IMR-90 (cell line): ENCODE results near the gene PGA3. TPM values are rescaled to one million over a fixed set of nuclear protein-coding genes. Genes with fewer than 3 reads are reported as not detected.

ENCODE experiments used
- ATAC-seq: fragments of 200-7000 bp; cut with Tn5 transposase; 2 replicates; pipeline ENCODE4 v1.9.1; 2020; ENCODE audit warnings: low read depth, mild to moderate bottlenecking, moderate library complexity
- BruUV-seq: library from RNA; stranded (reverse); fragments of 400-500 nt; replicated peaks from 2 replicates; lab custom pipeline; 2021; lab: Mats Ljungman, UMichigan
- CTCF ChIA-PET: fragments of 300-600 bp; formaldehyde crosslinking; extraction: SDS; loops from one replicate; lab custom pipeline; 2021; ENCODE audit warnings: antibody characterized with exemption; lab: Yijun Ruan, JAX
- POLR2A ChIA-PET: fragments of 300-600 bp; sonication (Branson Sonifier 250); formaldehyde crosslinking; loops from one replicate; lab custom pipeline; 2022; ENCODE audit warnings: antibody characterized with exemption; ENCODE audit not compliant: unreplicated experiment; lab: Charles Lee
- DNase-seq: peaks from one replicate; pipeline ENCODE4 v3.0.0; 2013
- H2AFZ ChIP-seq: replicated peaks from 2 replicates; pipeline ENCODE3; 2013; ENCODE audit warnings: low read length, mild to moderate bottlenecking; ENCODE audit not compliant: poor library complexity
- H2AK5ac ChIP-seq: 2 replicates; pipeline ENCODE4 v1.6.1; 2013; ENCODE audit warnings: low read depth, low read length, inconsistent platforms
- H2AK9ac ChIP-seq: replicated peaks from 2 replicates; pipeline ENCODE3; 2013; ENCODE audit warnings: mild to moderate bottlenecking, low read depth, low read length, moderate library complexity; ENCODE audit not compliant: poor library complexity
- H2BK120ac ChIP-seq: 2 replicates; pipeline ENCODE4 v1.6.1; 2013; ENCODE audit warnings: low read depth, low read length, inconsistent platforms
- H2BK15ac ChIP-seq: 3 replicates; pipeline ENCODE4 v1.6.1; 2013; ENCODE audit warnings: low read depth, low read length, inconsistent platforms
- H2BK20ac ChIP-seq: 2 replicates; pipeline ENCODE4 v1.6.1; 2013; ENCODE audit warnings: low read depth, mild to moderate bottlenecking, inconsistent platforms, low read length, moderate library complexity
- H2BK5ac ChIP-seq: 2 replicates; pipeline ENCODE4 v1.6.1; 2013; ENCODE audit warnings: mild to moderate bottlenecking, low read depth, low read length, inconsistent platforms; ENCODE audit not compliant: poor library complexity, severe bottlenecking
- H3K14ac ChIP-seq: replicated peaks from 2 replicates; pipeline ENCODE4 v1.6.1; 2013; ENCODE audit warnings: low read depth, low read length, inconsistent platforms
- H3K18ac ChIP-seq: 2 replicates; pipeline ENCODE4 v1.6.1; 2013; ENCODE audit warnings: low read depth, low read length, control low read depth
- H3K23ac ChIP-seq: 2 replicates; pipeline ENCODE4 v1.6.1; 2013; ENCODE audit warnings: low read depth, low read length, inconsistent platforms
- H3K27ac ChIP-seq: 2 replicates; pipeline ENCODE4 v1.5.1; 2013; ENCODE audit warnings: mild to moderate bottlenecking, control low read depth, low read length; ENCODE audit not compliant: insufficient read depth
- H3K27me3 ChIP-seq: 2 replicates; pipeline ENCODE4 v1.6.1; 2013; ENCODE audit warnings: low read length; ENCODE audit not compliant: control insufficient read depth, insufficient read depth
- H3K36me3 ChIP-seq: 2 replicates; pipeline ENCODE4 v1.6.1; 2013; ENCODE audit warnings: low read length, mixed read lengths; ENCODE audit not compliant: control insufficient read depth, insufficient read depth
- H3K4ac ChIP-seq: 2 replicates; pipeline ENCODE4 v1.6.1; 2013; ENCODE audit warnings: low read depth, low read length, inconsistent platforms
- H3K4me1 ChIP-seq: 2 replicates; pipeline ENCODE4 v1.6.1; 2013; ENCODE audit warnings: low read length, mixed read lengths; ENCODE audit not compliant: control insufficient read depth, insufficient read depth
- H3K4me2 ChIP-seq: 2 replicates; pipeline ENCODE4 v1.6.1; 2013; ENCODE audit warnings: low read depth, mild to moderate bottlenecking, control low read depth, low read length, moderate library complexity
- H3K4me3 ChIP-seq: 2 replicates; pipeline ENCODE4 v1.5.1; 2013; ENCODE audit warnings: low read depth, mild to moderate bottlenecking, control low read depth, low read length, moderate library complexity; ENCODE audit not compliant: insufficient read depth
- H3K56ac ChIP-seq: 2 replicates; pipeline ENCODE4 v1.6.1; 2013; ENCODE audit warnings: low read length, inconsistent platforms; ENCODE audit not compliant: insufficient read depth; ENCODE audit errors: extremely low read depth
- H3K79me1 ChIP-seq, 2 experiments: 2 replicates each; pipeline ENCODE4 v1.6.1; 2013; ENCODE audit warnings: low read length in 2 of 2, inconsistent platforms in 1 of 2, low read depth in 1 of 2
- H3K9ac ChIP-seq: 2 replicates; pipeline ENCODE4 v1.6.1; 2013; ENCODE audit warnings: low read depth, low read length, control low read depth
- H3K9me1 ChIP-seq: 2 replicates; pipeline ENCODE4 v1.6.1; 2013; ENCODE audit warnings: low read length, inconsistent platforms; ENCODE audit not compliant: insufficient read depth
- H3K9me3 ChIP-seq: 2 replicates; pipeline ENCODE4 v1.6.1; 2013; ENCODE audit warnings: low read length; ENCODE audit not compliant: control insufficient read depth, insufficient read depth
- H4K20me1 ChIP-seq: 2 replicates; pipeline ENCODE4 v1.6.1; 2013; ENCODE audit warnings: low read length, inconsistent platforms; ENCODE audit not compliant: insufficient read depth
- H4K5ac ChIP-seq: 2 replicates; pipeline ENCODE4 v1.6.1; 2013; ENCODE audit warnings: mild to moderate bottlenecking, low read depth, low read length, control low read depth
- H4K8ac ChIP-seq, 2 experiments: 2 replicates each; pipeline ENCODE4 v1.6.1; 2013; ENCODE audit warnings: low read depth in 2 of 2, low read length in 2 of 2, control low read depth in 1 of 2, inconsistent platforms in 1 of 2
- H4K91ac ChIP-seq: 2 replicates; pipeline ENCODE4 v1.6.1; 2013; ENCODE audit warnings: low read depth, low read length, inconsistent platforms; ENCODE audit not compliant: insufficient read depth
- CEBPB ChIP-seq: IDR thresholded peaks from 2 replicates; pipeline ENCODE4 v1.6.1; 2012; ENCODE audit warnings: low read depth, low read length, improper control_type of control experiment
- CHD1 ChIP-seq: IDR thresholded peaks from 2 replicates; pipeline ENCODE4 v1.6.1; 2012; ENCODE audit warnings: low read depth, low read length, improper control_type of control experiment
- FOS ChIP-seq: fragments of 150-350 bp; IDR thresholded peaks from 2 replicates; pipeline ENCODE4 v1.6.1; 2016; ENCODE audit warnings: low read depth, low read length
- MAZ ChIP-seq: IDR thresholded peaks from 2 replicates; pipeline ENCODE4 v1.6.1; 2012; ENCODE audit warnings: low read depth, mild to moderate bottlenecking, low read length, improper control_type of control experiment, moderate library complexity, borderline replicate concordance
- MXI1 ChIP-seq: IDR thresholded peaks from 2 replicates; pipeline ENCODE4 v1.6.1; 2012; ENCODE audit warnings: low read depth, mild to moderate bottlenecking, low read length, moderate library complexity, borderline replicate concordance
- NFE2L2 ChIP-seq: fragments of 150-350 bp; IDR thresholded peaks from 2 replicates; pipeline ENCODE4 v1.6.1; 2016; ENCODE audit warnings: low read depth, mild to moderate bottlenecking, low read length
- POLR2A ChIP-seq: IDR thresholded peaks from 2 replicates; pipeline ENCODE4 v1.6.1; 2012; ENCODE audit warnings: mild to moderate bottlenecking, low read depth, low read length
- RAD21 ChIP-seq: IDR thresholded peaks from 2 replicates; pipeline ENCODE4 v1.6.1; 2012; ENCODE audit warnings: low read length, improper control_type of control experiment
- RCOR1 ChIP-seq: IDR thresholded peaks from 2 replicates; pipeline ENCODE4 v1.6.1; 2012; ENCODE audit warnings: mild to moderate bottlenecking, low read length, improper control_type of control experiment; ENCODE audit not compliant: insufficient replicate concordance
- RFX5 ChIP-seq: IDR thresholded peaks from 2 replicates; pipeline ENCODE4 v1.8.0; 2012; ENCODE audit warnings: low read depth, mild to moderate bottlenecking, low read length, moderate library complexity
- WGBS, 2 experiments: methylation state at CpG; one replicate each; pipeline versions ENCODE4 v1.1.5 to v1.1.7; 2013; ENCODE audit warnings: missing lambda C conversion rate in 2 of 2; ENCODE audit not compliant: insufficient read length in 1 of 2; ENCODE audit errors: extremely low coverage in 2 of 2; 5-methylcytosine and 5-hydroxymethylcytosine counted together
- dilution Hi-C: fragments of 300-500 bp; cut with HindIII; formaldehyde crosslinking; loops from one replicate; pipeline ENCODE4 v1.14.3; 2018; ENCODE audit warnings: low sequenced_read_pairs; ENCODE audit not compliant: unreplicated experiment
- in situ Hi-C: fragments of 300-500 bp; cut with MboI; formaldehyde crosslinking; loops from 3 replicates; pipeline ENCODE4 v1.14.3; 2019; ENCODE audit warnings: low sequenced_read_pairs, inconsistent platforms, mixed read lengths
- intact Hi-C: fragments of 100-400 bp; cut with micrococcal nuclease; formaldehyde crosslinking; loops from 2 replicates; pipeline ENCODE4 v1.10.0; 2022
- polyA plus RNA-seq, 3 experiments: library from polyadenylated mRNA; depleted of rRNA; stranded (reverse); fragments of >200 nt; gene quantifications; 2 replicates each; pipeline ENCODE4 v1.2.3, GENCODE V29; 2012; ENCODE audit warnings: low replicate concordance in 1 of 3
- total RNA-seq: library from RNA; depleted of rRNA; stranded (reverse); fragments of >200 nt; gene quantifications from 2 replicates; pipeline ENCODE4 v1.2.3, GENCODE V29; 2012
- TF ChIP-seq, protein P1 (sequence below): conservative IDR thresholded peaks from 2 replicates; pipeline ENCODE4 v1.5.1; 2012; ENCODE audit warnings: mild to moderate bottlenecking, low read depth, low read length, improper control_type of control experiment
- TF ChIP-seq, protein P2 (sequence below): fragments of 150-350 bp; IDR thresholded peaks from 2 replicates; pipeline ENCODE4 v1.6.1; 2016; ENCODE audit warnings: low read depth, mild to moderate bottlenecking, low read length, moderate library complexity, borderline replicate concordance
- TF ChIP-seq, protein P3 (sequence below): fragments of 150-350 bp; IDR thresholded peaks from 2 replicates; pipeline ENCODE4 v1.6.1; 2017; ENCODE audit warnings: mild to moderate bottlenecking, antibody characterized with exemption, low read length, low read depth

Gene PGA3
- total and polyA plus RNA-seq, 2 of the 4 experiments (the other 2 are of a cell fraction), result 0.18 TPM; not detected in 1

DNA sequence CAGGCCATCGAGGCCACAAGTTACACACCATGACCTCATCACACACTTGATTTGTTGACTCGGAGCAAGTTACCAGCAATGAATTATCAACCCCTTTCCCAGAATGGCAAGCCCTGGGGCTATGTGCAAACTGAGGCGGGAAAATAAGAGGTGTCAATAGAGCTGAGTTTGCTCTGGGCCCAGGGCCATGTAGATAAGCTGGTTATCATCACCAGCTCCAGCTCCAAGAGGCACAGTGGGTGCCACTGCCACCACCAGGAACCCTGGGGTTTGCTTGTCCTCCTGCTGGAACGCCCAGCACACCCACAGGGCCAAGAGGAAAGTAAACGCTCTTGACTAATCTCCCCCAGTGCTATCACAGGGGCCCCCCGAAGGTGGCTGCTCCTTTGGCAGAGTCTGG lies 29.0 kb upstream of the PGA3 start:
- Histone ChIP-seq H2BK15ac (no peak overlapping the region), H3K4me2 (no peak overlapping the region), H2BK20ac (no peak overlapping the region), H3K27ac (no peak overlapping the region), H3K4me3 (no peak overlapping the region), H2AK9ac (no peak overlapping the region), H3K9me3 (no peaks in the 10 kb centered on the region; the same call in 1 of the 2 replicates), H2AFZ (no peak overlapping the region), H4K20me1 (no peaks in the 10 kb centered on the region), H3K56ac (no peak overlapping the region), H2BK120ac (no peak overlapping the region), H4K8ac (no peak overlapping the region), H3K18ac (no peak overlapping the region), H3K23ac (no peak overlapping the region), H3K4me1 (no peaks in the 10 kb centered on the region), H3K14ac (no peak overlapping the region), H3K9me1 (no peaks in the 10 kb centered on the region), H3K79me1 (no peaks in the 10 kb centered on the region), H2BK5ac (no peak overlapping the region), H3K27me3 (peaks cover 57% of the 10 kb centered on the region), H3K36me3 (no peaks in the 10 kb centered on the region), H4K91ac (no peak overlapping the region), H4K5ac (no peak overlapping the region), H2AK5ac (no peak overlapping the region), H3K4ac (no peak overlapping the region), H3K9ac (no peak overlapping the region)
- DNase-seq (no peak), ATAC-seq (no peak)
- POLR2A ChIA-PET, result no interaction called here
- dilution Hi-C loops, result no loop called here
- WGBS, 2 experiments, result 50% methylated on average over 1 of the region's 6 CpGs; no CpG with 5 or more reads in 1 of the 2 experiments
- intact Hi-C loops, result loop anchor here (5.0 kb wide), 2 partner anchors 267 to 342 kb away; partner anchors contain the start of gene PRPF19
- TF ChIP-seq MXI1 (no peak), CEBPB (no peak), CHD1 (no peak), MAZ (no peak), NFE2L2 (no peak), RCOR1 (no peak), RAD21 (no peak), FOS (no peak), POLR2A (no peak), RFX5 (no peak)
- TF ChIP-seq, protein P1, sequence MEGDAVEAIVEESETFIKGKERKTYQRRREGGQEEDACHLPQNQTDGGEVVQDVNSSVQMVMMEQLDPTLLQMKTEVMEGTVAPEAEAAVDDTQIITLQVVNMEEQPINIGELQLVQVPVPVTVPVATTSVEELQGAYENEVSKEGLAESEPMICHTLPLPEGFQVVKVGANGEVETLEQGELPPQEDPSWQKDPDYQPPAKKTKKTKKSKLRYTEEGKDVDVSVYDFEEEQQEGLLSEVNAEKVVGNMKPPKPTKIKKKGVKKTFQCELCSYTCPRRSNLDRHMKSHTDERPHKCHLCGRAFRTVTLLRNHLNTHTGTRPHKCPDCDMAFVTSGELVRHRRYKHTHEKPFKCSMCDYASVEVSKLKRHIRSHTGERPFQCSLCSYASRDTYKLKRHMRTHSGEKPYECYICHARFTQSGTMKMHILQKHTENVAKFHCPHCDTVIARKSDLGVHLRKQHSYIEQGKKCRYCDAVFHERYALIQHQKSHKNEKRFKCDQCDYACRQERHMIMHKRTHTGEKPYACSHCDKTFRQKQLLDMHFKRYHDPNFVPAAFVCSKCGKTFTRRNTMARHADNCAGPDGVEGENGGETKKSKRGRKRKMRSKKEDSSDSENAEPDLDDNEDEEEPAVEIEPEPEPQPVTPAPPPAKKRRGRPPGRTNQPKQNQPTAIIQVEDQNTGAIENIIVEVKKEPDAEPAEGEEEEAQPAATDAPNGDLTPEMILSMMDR, result no peak
- TF ChIP-seq, protein P2, sequence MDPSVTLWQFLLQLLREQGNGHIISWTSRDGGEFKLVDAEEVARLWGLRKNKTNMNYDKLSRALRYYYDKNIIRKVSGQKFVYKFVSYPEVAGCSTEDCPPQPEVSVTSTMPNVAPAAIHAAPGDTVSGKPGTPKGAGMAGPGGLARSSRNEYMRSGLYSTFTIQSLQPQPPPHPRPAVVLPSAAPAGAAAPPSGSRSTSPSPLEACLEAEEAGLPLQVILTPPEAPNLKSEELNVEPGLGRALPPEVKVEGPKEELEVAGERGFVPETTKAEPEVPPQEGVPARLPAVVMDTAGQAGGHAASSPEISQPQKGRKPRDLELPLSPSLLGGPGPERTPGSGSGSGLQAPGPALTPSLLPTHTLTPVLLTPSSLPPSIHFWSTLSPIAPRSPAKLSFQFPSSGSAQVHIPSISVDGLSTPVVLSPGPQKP, result no peak
- TF ChIP-seq, protein P3, sequence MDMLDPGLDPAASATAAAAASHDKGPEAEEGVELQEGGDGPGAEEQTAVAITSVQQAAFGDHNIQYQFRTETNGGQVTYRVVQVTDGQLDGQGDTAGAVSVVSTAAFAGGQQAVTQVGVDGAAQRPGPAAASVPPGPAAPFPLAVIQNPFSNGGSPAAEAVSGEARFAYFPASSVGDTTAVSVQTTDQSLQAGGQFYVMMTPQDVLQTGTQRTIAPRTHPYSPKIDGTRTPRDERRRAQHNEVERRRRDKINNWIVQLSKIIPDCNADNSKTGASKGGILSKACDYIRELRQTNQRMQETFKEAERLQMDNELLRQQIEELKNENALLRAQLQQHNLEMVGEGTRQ, result no peak
- CTCF ChIA-PET, result interaction anchor here (0.6 to 3.0 kb wide), 3 partner anchors 12 to 275 kb away, joined by 5 to 11 read pairs (median 6); no protein-coding TSS in a partner anchor
- in situ Hi-C loops, result no loop called here
- BruUV-seq, result no TSS peak
